Measurements from ENCODE around the gene RIMBP3C.
"Not testable (repeated sequence)": the region's sequence is repeated elsewhere in the genome, so short reads cannot be mapped to it uniquely, and the experiment has no call there.

The RIMBP3C gene

GRCh38 chr22:21516970-21517764, 34.1 kb downstream of the RIMBP3C start:
- not testable (repeated sequence) for DNase-seq (ENCODE audit: low spot score)

DNA sequence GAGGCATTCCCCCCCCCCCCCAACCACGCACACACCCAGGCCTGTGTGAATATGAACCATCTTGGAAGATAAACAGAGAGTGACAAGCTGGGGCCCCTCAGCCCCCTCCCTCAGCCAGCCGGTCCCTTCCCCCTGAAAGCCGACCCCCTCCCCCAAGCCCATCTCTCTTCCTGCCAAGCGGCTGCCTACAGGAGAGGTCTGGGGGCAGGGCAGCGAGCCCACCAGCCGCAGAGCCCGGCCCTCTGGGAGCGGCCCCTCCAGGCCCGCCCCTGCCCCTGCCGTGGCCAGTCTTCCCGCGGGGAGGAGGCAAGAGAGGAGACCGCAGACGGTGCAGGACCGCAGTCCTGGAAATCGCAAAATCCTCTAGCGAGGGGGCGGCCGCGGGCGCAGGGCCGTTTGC, 34.7 kb downstream of the RIMBP3C start:
- not testable (repeated sequence) for DNase-seq (ENCODE audit: low spot score)

DNA sequence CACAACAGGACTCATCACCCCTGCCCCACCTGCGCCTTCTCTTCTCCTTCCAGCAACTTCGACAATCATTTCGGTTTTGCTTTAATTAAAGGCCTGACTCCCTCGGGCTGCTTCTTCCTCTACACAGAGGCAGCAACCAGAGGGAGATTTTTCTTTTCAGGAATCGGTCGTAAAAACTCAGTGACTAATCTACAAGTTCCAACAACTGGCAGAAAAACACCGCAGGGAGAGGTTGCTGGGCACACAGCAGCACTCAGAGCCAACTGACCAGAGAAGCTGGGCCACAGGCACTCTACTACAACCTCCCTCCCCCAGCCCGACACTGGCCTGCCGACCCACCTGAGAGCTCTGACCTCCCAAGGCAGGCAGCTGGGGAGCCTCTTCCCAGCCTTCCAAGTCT, 36.0 kb downstream of the RIMBP3C start:
- not testable (repeated sequence) for DNase-seq (ENCODE audit: low spot score)

GRCh38 chr22:21514117-21514516, 37.1 kb downstream of the RIMBP3C start:
- DNase-seq (ENCODE audit: low spot score): not testable (repeated sequence)

DNA sequence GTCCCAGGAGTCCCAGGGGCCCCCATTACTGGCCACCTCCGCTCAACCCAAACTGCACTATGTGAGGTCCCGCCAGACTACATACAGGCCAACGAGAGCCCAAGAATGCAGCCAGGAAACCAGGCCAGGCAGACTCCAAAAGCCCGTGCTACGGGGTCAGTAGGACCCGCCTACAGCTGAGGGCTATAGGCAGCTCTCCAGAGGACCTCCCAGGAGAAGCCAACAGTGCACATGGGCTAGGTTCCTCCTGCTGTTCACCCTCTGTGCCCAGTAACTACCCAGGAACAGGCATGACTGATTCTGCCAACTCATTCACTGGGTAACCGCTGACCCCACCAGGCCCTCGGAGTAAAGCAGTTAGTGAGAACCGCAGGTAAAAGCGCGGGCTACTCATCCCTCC, 39.2 kb downstream of the RIMBP3C start:
- not testable (repeated sequence) for DNase-seq (ENCODE audit: low spot score)

DNA sequence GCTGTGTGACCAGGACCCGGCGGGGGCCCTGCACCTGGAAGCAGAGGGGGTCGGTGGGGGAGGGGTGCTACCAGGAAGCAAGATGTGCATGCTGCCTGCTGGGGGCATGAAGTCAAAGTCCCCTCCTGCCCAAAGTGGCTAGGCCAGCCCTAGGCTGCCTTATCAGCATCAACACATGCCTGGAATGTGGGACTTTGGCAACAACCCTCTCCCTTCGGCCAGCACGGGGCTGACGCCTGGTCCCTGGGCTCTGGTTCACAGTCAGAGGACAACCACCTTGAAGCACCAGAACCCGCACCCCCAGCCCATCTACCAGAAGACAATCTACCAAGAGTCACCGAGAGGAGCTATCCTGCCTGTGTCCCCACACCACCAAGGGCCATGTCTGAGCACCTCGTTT, 40.9 kb downstream of the RIMBP3C start:
- DNase-seq (ENCODE audit: low spot score): not testable (repeated sequence)

DNA sequence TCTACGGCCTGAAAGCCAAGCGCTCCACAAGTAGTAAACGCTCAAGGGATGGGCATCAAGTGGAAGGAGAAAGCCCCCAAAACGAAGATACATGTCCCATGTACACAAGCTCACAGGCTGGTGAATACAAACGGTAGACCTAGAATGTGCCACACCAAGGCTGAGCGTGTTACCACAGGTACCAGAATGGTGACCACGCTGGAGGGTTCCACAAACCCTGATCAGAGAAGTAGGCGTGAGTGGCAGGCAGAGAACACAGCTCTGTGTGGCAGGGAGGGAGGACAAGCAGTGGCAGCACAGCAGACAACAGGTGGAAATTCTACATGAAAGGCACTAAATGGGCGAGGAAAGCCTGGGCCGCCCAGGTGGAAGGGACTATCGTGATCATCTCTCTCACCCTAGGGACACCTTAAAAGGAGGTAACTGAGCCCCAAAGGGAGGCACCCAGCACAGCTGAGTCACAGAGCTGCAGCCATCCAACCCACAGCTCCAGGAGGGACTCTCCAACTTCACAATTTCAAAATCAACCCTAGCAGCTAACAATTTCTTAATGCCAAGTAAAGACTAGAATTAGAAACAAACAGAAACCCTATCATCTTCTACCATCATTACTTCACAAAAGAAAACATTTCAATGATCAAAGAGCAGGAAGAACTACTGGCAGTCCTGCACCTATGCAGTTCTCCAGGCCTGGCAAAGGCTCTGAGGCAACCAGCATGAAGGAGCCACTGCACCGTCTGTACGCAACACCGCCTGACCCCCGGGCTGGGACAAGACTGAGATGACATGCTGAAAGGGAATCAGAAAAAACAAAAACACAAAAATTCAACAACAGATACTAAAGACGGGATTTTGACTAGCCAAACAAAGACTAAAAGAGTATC, 51.4 kb downstream of the RIMBP3C start:
- DNase-seq (ENCODE audit: low spot score): not testable (repeated sequence)

DNA sequence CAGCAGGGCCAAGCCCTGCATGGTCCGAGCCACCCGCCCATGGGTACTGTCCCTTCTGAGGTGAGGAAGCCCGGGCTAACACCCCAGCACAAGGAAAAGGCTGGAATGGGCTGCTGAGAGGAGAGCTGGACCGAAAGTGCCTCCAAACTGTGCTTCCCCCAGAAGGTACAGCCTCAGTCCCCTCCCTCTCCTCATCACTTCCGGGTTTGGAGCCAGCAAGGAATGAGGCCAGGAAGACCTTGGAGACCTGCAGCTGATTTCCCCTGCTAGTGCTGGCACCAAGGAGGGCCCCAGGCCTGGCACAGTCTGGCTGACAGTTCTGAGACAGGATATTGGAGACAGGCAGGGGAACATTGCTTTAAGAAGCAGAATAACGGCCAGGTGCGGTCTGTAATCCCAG, 52.8 kb downstream of the RIMBP3C start:
- not testable (repeated sequence) for DNase-seq (ENCODE audit: low spot score)

DNA sequence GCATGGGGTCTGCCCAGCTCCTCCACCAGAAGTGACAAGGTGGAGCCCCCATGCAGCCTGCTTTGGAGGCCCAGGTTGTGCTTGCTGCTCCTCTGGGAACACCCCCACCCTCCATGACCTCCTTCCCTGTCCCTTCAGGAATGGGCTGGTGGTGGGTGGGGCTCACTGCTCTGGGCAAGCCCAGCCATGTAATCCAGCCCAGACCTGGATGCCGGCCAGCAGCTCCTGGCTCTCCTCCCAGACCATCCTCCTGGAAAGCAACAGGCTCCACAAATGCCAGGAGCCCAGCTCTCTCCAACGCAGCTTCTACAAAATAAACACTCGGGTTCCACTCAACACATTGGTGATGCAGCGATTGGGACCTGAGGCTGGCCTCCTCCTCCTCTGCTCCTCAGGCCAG, 53.3 kb downstream of the RIMBP3C start:
- DNase-seq (ENCODE audit: low spot score): not testable (repeated sequence)
